ENCODE measurements around the gene TMEM178B. TPM values are rescaled to one million over a fixed set of nuclear protein-coding genes. Genes with fewer than 3 reads are reported as not detected.

TMEM178B gene
- polyA plus RNA-seq, 1 donor (not counting 4 experiments of a cell fraction or from before 2014, with no cell fraction given) = not detected

DNA sequence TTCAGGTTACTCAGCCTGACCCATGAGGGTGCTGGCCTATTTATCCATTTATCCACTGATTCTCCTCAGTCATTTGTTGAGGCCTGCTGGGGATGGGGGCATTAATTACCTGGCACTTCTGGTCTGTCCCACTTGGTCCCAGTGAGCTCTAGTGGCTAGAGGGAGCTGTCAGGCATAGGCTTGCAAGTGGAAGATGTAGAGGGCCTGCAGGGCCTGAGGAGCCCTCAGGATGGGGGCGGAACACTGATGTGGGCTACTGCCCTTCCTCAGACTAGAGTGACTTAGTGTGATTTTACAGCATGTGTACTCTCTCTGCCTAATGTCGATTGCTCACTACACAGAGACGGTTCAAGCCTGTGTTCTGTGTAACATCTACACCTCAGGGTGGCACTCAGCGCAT is 45.3 kb downstream of the TMEM178B start:
- H3K27ac ChIP-seq (ENCODE audit: control insufficient read depth, insufficient read depth, low read length) = no peak overlapping the region
- no peak overlapping the region for H2AFZ ChIP-seq (ENCODE audit: control insufficient read depth, low read length)
- no peaks in the 10 kb centered on the region for H3K27me3 ChIP-seq (ENCODE audit: control insufficient read depth, extremely low read depth, insufficient read depth, low read length)
- dilution Hi-C loops (cut with MboI; ENCODE audit: extremely low pct_ligation_motif_present, low sequenced_read_pairs) = no loop called here
- H3K4me1 ChIP-seq (ENCODE audit: control insufficient read depth, extremely low read depth, insufficient read depth, low read length) = no peaks in the 10 kb centered on the region
- DNase-seq (ENCODE audit: low read depth, low spot score) = no peak
- no peak overlapping the region for H3K9ac ChIP-seq (ENCODE audit: control insufficient read depth, extremely low read depth, insufficient read depth, low read length)
- FAIRE-seq = no peak
- H3K9me1 ChIP-seq (ENCODE audit: control insufficient read depth, extremely low read depth, insufficient read depth, low read length) = no peaks in the 10 kb centered on the region
- no peak overlapping the region for H3K4me3 ChIP-seq (ENCODE audit: control insufficient read depth in 2 of 3, extremely low read depth in 1 of 3, insufficient read depth in 2 of 3, low read depth in 1 of 3, low read length in 3 of 3)
- no peaks in the 10 kb centered on the region for H3K79me2 ChIP-seq (ENCODE audit: control insufficient read depth, insufficient read depth, low read length)
- TF ChIP-seq CTCF (optimal IDR thresholded peaks at IDR 0.05 in 1 of 3, IDR thresholded peaks at IDR 0.05 in 1 of 3, conservative IDR thresholded peaks at IDR 0.05 in 1 of 3; ENCODE audit: extremely low read depth in 1 of 3, insufficient read depth in 2 of 3, low read length in 3 of 3) (no peak), EZH2 (IDR thresholded peaks at IDR 0.05; ENCODE audit: low read length) (no peak)
- no peak overlapping the region for H3K4me2 ChIP-seq (ENCODE audit: control insufficient read depth, extremely low read depth, insufficient read depth, low read depth, low read length)
- no peaks in the 10 kb centered on the region for H3K36me3 ChIP-seq (ENCODE audit: control insufficient read depth in 2 of 2, extremely low read depth in 1 of 2, insufficient read depth in 2 of 2, low read length in 2 of 2)
- no peaks in the 10 kb centered on the region for H4K20me1 ChIP-seq (ENCODE audit: control insufficient read depth, extremely low read depth, insufficient read depth, low read length)
- H3K9me3 ChIP-seq (ENCODE audit: control insufficient read depth, low read depth, low read length) = no peaks in the 10 kb centered on the region

DNA sequence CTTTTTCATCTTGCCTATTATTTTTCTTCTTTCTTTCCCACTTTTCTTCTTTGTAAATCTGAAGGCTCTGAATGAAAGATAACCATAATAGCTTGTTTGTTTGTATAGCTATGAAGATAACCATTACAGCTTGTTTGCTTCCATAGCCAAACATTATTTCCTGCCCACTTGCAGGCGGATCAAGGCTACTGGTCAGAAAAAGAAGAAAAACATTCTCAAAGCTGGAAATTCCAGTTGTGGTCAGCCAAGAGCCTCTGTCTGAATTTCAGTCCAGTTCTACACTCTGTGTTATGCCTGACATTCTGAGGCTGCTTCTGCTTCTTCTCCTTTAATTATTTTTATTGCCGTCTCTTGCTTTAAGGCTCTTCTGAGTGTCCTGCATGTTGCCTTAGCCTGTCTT is 48.9 kb downstream of the TMEM178B start:
- Histone ChIP-seq H3K36me3 (ENCODE audit: control insufficient read depth in 2 of 2, extremely low read depth in 1 of 2, insufficient read depth in 2 of 2, low read length in 2 of 2) (no peaks in the 10 kb centered on the region), H3K9me3 (ENCODE audit: control insufficient read depth, low read depth, low read length) (no peaks in the 10 kb centered on the region), H3K79me2 (ENCODE audit: control insufficient read depth, insufficient read depth, low read length) (no peaks in the 10 kb centered on the region), H3K9ac (ENCODE audit: control insufficient read depth, extremely low read depth, insufficient read depth, low read length) (no peak overlapping the region), H3K4me2 (ENCODE audit: control insufficient read depth, extremely low read depth, insufficient read depth, low read depth, low read length) (no peak overlapping the region), H2AFZ (ENCODE audit: control insufficient read depth, low read length) (no peak overlapping the region), H4K20me1 (ENCODE audit: control insufficient read depth, extremely low read depth, insufficient read depth, low read length) (no peaks in the 10 kb centered on the region), H3K9me1 (ENCODE audit: control insufficient read depth, extremely low read depth, insufficient read depth, low read length) (no peaks in the 10 kb centered on the region), H3K27me3 (ENCODE audit: control insufficient read depth, extremely low read depth, insufficient read depth, low read length) (no peaks in the 10 kb centered on the region), H3K27ac (ENCODE audit: control insufficient read depth, insufficient read depth, low read length) (no peak overlapping the region), H3K4me3 (ENCODE audit: control insufficient read depth in 2 of 3, extremely low read depth in 1 of 3, insufficient read depth in 2 of 3, low read depth in 1 of 3, low read length in 3 of 3) (no peak overlapping the region), H3K4me1 (ENCODE audit: control insufficient read depth, extremely low read depth, insufficient read depth, low read length) (no peaks in the 10 kb centered on the region)
- TF ChIP-seq EZH2 (IDR thresholded peaks at IDR 0.05; ENCODE audit: low read length) = no peak
- TF ChIP-seq CTCF (optimal IDR thresholded peaks at IDR 0.05 in 1 of 3, IDR thresholded peaks at IDR 0.05 in 1 of 3, conservative IDR thresholded peaks at IDR 0.05 in 1 of 3; ENCODE audit: extremely low read depth in 1 of 3, insufficient read depth in 2 of 3, low read length in 3 of 3) = no peak
- dilution Hi-C loops (cut with MboI; ENCODE audit: extremely low pct_ligation_motif_present, low sequenced_read_pairs) = no loop called here
- no peak for FAIRE-seq
- no peak for DNase-seq (ENCODE audit: low read depth, low spot score)
